Measurements from ENCODE around the gene RASD1. TPM values are rescaled to one million over a fixed set of nuclear protein-coding genes. Genes with fewer than 3 reads are reported as not detected.

RASD1 gene
- polyA plus RNA-seq, 1 of the 3 experiments (the other 2 are of a cell fraction): 0.43 TPM

DNA sequence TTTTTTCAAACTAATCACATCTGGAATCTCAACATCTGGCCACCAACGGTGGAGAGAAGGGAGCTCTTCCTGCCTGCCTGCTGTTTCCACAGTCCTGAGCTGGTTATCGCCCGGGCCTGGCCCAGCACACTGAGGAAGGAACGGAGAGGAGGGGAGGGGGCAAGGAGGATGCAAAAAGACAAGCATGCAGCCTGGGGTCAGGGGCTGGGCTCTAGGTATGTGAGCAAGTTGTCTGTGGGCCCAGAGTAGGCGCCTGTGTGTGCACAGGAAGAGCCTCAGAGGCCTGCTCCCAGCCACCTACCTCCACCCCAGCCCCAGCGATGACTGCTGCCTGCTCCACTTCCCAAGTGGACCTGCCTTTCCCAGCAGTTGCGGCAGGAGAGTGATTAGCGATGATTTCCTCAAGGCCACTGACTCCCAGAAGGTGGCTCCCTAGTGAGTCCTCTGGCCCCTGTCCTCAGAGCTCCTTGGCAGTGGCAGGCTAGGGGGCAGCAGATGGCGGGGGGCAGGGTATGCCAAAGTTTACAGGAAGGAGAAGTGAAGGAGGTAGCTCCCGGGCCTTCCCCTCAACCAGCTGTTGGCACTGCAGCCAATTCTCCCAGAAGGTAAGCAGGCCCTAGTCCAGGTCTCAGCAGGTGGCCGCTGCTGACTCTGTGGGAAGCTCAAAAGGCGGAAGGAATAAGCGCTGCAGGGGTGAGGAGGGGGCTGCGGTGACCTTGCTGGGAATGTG lies 27.0 kb upstream of the RASD1 start:
- Histone ChIP-seq H3K79me2 (ENCODE audit: insufficient read depth) (no peaks in the 10 kb centered on the region), H3K27me3 (ENCODE audit: insufficient read depth) (no peaks in the 10 kb centered on the region), H2AFZ (ENCODE audit: low read depth) (no peak overlapping the region), H3K9me2 (no peaks in the 10 kb centered on the region), H3K27ac (ENCODE audit: low read depth in 2 of 2, low read length in 1 of 2) (peak overlapping the region in 1 of 2 experiments; percentile 43; a peak in 1 of 4 replicates), H3K36me3 (replicated peaks in 1 of 2; ENCODE audit: control insufficient read depth in 1 of 2, insufficient read depth in 2 of 2, low read length in 1 of 2) (no peaks in the 10 kb centered on the region), H3K4me1 (ENCODE audit: control insufficient read depth in 1 of 2, insufficient read depth in 2 of 2, low read depth in 1 of 2, low read length in 1 of 2) (peaks cover 0 to 19% of the 10 kb centered on the region in 2 experiments; a peak in 1 of 4 replicates), H4K20me1 (ENCODE audit: insufficient read depth) (0 out of 2 replicates have a peak, but pooled peaks cover 3% of the 10 kb centered on the region), H3K9ac (no peak overlapping the region), H3K4me2 (no peak overlapping the region), H3F3A (replicated peaks; ENCODE audit: insufficient read depth) (no peaks in the 10 kb centered on the region), H3K9me3 (no peaks in the 10 kb centered on the region), H3K4me3 (ENCODE audit: low read depth in 2 of 2, low read length in 1 of 2) (no peak overlapping the region)
- WGBS (ENCODE audit: low lambda C conversion rate): 86% methylated on average over 14 of the region's 14 CpGs
- POLR2A ChIA-PET: no interaction called here
- CTCF ChIA-PET: interaction anchor here (0.7 to 8.3 kb wide), 4 partner anchors 10 to 46 kb away, joined by 3 to 42 read pairs (median 8); no protein-coding TSS in a partner anchor
- no peak for DNase-seq
- TF ChIP-seq SIN3A (IDR thresholded peaks at IDR 0.05; ENCODE audit: borderline replicate concordance, low read depth, low read length) (no peak), NFIC (IDR thresholded peaks at IDR 0.05; ENCODE audit: borderline replicate concordance) (no peak), YY1 (IDR thresholded peaks at IDR 0.05; ENCODE audit: low read depth) (no peak), NRF1 (IDR thresholded peaks at IDR 0.05; ENCODE audit: low read depth, low read length) (no peak), MXI1 (IDR thresholded peaks at IDR 0.05; ENCODE audit: low read depth, low read length) (no peak), CHD2 (IDR thresholded peaks at IDR 0.05; ENCODE audit: low read length, partially characterized antibody) (no peak), RCOR1 (IDR thresholded peaks at IDR 0.05; ENCODE audit: low read length) (no peak), TAF1 (IDR thresholded peaks at IDR 0.05; ENCODE audit: borderline replicate concordance, low read depth, low read length) (no peak), MEF2A (IDR thresholded peaks at IDR 0.05; ENCODE audit: borderline replicate concordance, low read depth) (no peak), FOSL2 (IDR thresholded peaks at IDR 0.05; ENCODE audit: borderline replicate concordance, low read depth) (no peak)
- TF ChIP-seq, protein P1, sequence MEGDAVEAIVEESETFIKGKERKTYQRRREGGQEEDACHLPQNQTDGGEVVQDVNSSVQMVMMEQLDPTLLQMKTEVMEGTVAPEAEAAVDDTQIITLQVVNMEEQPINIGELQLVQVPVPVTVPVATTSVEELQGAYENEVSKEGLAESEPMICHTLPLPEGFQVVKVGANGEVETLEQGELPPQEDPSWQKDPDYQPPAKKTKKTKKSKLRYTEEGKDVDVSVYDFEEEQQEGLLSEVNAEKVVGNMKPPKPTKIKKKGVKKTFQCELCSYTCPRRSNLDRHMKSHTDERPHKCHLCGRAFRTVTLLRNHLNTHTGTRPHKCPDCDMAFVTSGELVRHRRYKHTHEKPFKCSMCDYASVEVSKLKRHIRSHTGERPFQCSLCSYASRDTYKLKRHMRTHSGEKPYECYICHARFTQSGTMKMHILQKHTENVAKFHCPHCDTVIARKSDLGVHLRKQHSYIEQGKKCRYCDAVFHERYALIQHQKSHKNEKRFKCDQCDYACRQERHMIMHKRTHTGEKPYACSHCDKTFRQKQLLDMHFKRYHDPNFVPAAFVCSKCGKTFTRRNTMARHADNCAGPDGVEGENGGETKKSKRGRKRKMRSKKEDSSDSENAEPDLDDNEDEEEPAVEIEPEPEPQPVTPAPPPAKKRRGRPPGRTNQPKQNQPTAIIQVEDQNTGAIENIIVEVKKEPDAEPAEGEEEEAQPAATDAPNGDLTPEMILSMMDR (IDR thresholded peaks at IDR 0.05): no peak
- TF ChIP-seq, protein P2, sequence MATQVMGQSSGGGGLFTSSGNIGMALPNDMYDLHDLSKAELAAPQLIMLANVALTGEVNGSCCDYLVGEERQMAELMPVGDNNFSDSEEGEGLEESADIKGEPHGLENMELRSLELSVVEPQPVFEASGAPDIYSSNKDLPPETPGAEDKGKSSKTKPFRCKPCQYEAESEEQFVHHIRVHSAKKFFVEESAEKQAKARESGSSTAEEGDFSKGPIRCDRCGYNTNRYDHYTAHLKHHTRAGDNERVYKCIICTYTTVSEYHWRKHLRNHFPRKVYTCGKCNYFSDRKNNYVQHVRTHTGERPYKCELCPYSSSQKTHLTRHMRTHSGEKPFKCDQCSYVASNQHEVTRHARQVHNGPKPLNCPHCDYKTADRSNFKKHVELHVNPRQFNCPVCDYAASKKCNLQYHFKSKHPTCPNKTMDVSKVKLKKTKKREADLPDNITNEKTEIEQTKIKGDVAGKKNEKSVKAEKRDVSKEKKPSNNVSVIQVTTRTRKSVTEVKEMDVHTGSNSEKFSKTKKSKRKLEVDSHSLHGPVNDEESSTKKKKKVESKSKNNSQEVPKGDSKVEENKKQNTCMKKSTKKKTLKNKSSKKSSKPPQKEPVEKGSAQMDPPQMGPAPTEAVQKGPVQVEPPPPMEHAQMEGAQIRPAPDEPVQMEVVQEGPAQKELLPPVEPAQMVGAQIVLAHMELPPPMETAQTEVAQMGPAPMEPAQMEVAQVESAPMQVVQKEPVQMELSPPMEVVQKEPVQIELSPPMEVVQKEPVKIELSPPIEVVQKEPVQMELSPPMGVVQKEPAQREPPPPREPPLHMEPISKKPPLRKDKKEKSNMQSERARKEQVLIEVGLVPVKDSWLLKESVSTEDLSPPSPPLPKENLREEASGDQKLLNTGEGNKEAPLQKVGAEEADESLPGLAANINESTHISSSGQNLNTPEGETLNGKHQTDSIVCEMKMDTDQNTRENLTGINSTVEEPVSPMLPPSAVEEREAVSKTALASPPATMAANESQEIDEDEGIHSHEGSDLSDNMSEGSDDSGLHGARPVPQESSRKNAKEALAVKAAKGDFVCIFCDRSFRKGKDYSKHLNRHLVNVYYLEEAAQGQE (IDR thresholded peaks at IDR 0.05; ENCODE audit: low read depth, low read length): no peak
- TF ChIP-seq, protein P3, sequence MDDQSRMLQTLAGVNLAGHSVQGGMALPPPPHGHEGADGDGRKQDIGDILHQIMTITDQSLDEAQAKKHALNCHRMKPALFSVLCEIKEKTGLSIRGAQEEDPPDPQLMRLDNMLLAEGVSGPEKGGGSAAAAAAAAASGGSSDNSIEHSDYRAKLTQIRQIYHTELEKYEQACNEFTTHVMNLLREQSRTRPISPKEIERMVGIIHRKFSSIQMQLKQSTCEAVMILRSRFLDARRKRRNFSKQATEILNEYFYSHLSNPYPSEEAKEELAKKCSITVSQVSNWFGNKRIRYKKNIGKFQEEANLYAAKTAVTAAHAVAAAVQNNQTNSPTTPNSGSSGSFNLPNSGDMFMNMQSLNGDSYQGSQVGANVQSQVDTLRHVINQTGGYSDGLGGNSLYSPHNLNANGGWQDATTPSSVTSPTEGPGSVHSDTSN (IDR thresholded peaks at IDR 0.05): no peak
- TF ChIP-seq, protein P4, sequence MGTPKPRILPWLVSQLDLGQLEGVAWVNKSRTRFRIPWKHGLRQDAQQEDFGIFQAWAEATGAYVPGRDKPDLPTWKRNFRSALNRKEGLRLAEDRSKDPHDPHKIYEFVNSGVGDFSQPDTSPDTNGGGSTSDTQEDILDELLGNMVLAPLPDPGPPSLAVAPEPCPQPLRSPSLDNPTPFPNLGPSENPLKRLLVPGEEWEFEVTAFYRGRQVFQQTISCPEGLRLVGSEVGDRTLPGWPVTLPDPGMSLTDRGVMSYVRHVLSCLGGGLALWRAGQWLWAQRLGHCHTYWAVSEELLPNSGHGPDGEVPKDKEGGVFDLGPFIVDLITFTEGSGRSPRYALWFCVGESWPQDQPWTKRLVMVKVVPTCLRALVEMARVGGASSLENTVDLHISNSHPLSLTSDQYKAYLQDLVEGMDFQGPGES (IDR thresholded peaks at IDR 0.05; ENCODE audit: low read depth, low read length): no peak

All from SK-N-SH (cell line).